AG04449 (cell line): Measurements from ENCODE around the gene TBX3.

Experiments used
- CTCF ChIA-PET: fragments of 350-600 bp; formaldehyde crosslinking; extraction: SDS; loops from one replicate; lab custom pipeline; 2021; ENCODE audit warnings: antibody characterized with exemption; lab: Yijun Ruan, JAX
- POLR2A ChIA-PET: fragments of 400-600, 350-600 bp; formaldehyde crosslinking; extraction: SDS; loops from one replicate; lab custom pipeline; 2020; ENCODE audit warnings: antibody characterized with exemption, inconsistent platforms; lab: Yijun Ruan, JAX
- DNase-seq: peaks from one replicate; pipeline ENCODE4 v3.0.0-alpha.2; 2010; ENCODE audit warnings: low read depth, low spot score
- H3K4me3 ChIP-seq: 2 replicates; pipeline ENCODE4 v1.5.1; 2011; ENCODE audit warnings: low read depth, mild to moderate bottlenecking, control low read depth, low read length
- TF ChIP-seq, protein P1 (sequence below): IDR thresholded peaks from one replicate; pipeline ENCODE4 v1.5.1; 2011; ENCODE audit warnings: mild to moderate bottlenecking, moderate library complexity, low read length, control low read depth, inconsistent platforms; ENCODE audit not compliant: insufficient read depth; ENCODE audit errors: missing control alignments

The TBX3 gene

DNA sequence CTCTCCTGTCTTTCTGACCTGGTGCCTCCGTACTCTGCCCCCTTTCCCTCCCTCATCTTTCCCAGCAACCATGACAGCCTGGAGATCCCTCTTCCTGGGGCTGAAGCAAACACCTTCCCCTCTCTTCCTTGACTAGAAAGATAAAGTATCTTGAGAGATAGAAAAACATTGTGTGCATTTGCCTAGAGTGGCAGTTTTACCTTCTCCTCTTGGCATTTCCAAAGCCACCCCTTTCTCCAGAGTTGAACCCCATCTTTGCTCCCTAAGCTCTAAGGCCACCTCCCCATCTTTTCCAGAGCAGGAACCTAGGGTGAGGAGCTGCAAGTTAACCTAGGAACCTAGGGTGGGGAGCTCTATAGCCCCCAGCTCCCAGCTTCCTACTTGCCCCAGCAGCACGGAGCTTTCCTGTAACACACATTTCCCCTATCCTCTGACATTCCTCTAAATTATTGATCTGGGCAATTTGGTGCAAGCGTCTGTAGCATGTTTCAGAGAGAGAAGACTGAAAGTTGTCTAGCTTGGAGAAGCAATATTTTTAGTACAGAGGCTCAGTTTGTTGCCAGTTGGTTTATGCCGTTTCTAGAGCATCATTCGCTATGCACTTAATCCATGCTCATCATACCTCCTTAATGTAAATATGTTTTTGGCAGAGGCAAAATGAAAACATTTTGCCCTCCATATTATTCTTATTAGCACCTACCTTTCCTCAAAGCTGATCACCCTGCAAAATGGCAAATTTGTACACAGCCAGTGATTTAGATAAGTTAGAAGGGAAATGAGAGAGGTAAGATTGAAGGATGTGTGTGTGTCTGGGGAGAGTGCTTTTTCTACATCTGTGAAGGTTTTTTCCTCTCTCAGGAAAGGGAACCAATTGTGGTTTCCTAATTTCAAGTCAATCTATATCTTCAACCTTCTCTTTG is 5.4 kb upstream of the TBX3 start:
- TF ChIP-seq, protein P1, sequence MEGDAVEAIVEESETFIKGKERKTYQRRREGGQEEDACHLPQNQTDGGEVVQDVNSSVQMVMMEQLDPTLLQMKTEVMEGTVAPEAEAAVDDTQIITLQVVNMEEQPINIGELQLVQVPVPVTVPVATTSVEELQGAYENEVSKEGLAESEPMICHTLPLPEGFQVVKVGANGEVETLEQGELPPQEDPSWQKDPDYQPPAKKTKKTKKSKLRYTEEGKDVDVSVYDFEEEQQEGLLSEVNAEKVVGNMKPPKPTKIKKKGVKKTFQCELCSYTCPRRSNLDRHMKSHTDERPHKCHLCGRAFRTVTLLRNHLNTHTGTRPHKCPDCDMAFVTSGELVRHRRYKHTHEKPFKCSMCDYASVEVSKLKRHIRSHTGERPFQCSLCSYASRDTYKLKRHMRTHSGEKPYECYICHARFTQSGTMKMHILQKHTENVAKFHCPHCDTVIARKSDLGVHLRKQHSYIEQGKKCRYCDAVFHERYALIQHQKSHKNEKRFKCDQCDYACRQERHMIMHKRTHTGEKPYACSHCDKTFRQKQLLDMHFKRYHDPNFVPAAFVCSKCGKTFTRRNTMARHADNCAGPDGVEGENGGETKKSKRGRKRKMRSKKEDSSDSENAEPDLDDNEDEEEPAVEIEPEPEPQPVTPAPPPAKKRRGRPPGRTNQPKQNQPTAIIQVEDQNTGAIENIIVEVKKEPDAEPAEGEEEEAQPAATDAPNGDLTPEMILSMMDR, result no peak
- H3K4me3 ChIP-seq, result no peak overlapping the region
- ChIA-PET POLR2A (no interaction called here), CTCF (no interaction called here)
- no peak for DNase-seq

DNA sequence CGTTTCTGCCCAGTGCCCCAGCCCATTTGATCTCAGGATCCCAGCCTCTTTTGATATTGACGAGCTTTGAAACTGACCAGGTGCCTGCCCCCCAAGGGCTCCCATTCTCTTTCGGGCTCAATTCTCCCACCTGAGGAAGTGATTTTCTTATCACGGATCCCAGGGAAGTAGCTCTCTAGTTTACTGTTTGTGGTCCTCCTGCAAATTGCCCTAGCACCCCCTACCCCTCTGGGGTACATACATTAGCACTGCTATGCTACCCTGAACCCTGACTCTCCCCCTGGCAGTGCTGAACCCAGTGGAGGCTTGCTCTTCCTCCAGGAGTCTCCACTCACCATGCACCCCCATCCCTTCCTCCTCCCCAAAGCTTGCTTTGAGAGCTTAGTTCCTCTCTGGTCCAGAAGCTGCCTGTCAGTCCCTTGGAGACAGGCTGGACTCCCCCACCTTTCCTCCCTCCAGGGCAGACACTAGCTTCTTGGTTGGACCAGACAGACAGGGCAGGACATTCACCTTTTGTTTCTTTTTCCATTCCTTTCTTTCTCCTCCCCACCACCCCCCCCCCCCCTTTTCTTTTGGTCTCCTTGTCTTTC is 4.4 kb upstream of the TBX3 start:
- ChIA-PET CTCF (no interaction called here), POLR2A (no interaction called here)
- H3K4me3 ChIP-seq, result no peak overlapping the region
- DNase-seq, result no peak
- TF ChIP-seq, protein P1, result no peak

DNA sequence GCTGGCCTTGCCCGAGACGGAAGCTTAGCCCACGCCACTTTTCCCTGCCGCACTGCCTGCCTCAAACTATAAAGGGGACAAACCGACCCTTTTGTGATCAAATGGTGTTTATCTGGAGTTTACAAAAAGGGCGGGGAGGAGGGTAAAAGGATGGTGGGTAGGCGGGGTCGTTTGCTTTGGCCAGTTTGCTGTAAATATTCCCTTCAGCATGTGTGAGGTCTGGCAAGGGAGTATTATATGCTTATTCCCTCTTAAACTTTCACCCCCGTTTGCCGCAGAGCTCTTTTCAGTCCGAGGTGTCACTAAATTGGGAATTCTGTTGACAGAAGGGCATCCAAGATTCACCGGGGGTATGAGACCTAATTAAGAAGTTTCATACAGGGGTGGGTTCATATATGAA is 3.8 kb upstream of the TBX3 start:
- POLR2A ChIA-PET, result no interaction called here
- TF ChIP-seq, protein P1, result no peak
- no peak for DNase-seq
- H3K4me3 ChIP-seq, result no peak overlapping the region
- CTCF ChIA-PET, result no interaction called here

DNA sequence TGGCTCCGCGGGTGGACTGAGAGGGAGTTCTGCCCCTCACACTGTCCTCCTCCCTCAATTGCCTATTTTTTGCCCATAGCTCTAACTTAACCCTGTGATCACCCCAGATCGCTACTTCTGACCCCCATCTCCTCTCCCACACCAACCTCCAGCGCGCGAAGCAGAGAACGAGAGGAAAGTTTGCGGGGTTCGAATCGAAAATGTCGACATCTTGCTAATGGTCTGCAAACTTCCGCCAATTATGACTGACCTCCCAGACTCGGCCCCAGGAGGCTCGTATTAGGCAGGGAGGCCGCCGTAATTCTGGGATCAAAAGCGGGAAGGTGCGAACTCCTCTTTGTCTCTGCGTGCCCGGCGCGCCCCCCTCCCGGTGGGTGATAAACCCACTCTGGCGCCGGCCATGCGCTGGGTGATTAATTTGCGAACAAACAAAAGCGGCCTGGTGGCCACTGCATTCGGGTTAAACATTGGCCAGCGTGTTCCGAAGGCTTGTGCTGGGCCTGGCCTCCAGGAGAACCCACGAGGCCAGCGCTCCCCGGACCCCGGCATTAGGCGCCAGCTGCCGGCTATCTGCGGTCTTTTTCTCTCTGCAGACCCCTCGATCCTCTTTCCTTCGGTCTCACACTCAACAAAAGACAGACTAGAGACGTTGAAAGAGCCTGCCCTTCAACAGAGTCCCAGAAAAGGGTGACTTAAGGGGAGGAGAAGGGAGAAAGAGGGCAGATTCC is 3.0 kb upstream of the TBX3 start:
- POLR2A ChIA-PET, result no interaction called here
- no peak overlapping the region for H3K4me3 ChIP-seq
- TF ChIP-seq, protein P1, result no peak
- no peak for DNase-seq
- CTCF ChIA-PET, result no interaction called here

DNA sequence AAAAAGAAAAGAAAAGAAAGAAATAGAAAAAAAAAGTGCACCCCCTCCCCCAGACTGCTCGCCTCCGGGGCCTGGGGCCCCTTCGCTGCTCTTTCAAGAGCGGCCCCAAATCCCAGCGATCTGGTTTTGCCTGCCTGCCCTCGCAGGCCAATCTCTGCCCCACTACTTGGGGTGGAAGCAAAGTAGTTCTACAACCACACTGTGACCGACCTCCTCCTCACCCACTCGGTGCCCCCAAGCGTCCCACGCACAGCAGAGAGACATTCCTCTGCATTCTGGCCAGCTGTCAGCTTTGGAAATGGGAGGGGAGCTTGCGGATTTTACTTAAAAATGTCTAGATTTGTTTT is 2.4 kb upstream of the TBX3 start:
- DNase-seq, result no peak
- POLR2A ChIA-PET, result no interaction called here
- TF ChIP-seq, protein P1, result no peak
- CTCF ChIA-PET, result no interaction called here
- H3K4me3 ChIP-seq, result no peak overlapping the region

DNA sequence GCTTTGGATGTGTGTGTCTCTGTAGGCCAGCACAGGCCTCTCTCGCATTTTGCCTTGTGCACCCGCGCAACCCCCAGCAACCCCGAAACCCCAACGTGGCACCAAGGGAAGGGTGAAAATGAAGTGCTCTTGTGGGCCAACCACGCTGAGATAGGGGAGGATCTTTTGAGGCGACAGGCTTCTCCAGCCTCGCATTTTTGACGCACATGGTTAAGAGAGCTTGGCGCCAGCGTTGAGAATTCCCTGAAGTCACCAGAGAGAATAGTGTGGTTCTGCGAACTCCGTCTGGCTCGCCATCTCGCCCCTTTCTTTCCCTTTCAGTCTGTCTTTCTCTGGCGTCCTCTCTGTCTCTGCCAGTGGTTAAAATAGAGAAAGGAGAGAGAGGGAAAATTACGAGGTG is 1.9 kb upstream of the TBX3 start:
- H3K4me3 ChIP-seq, result no peak overlapping the region
- TF ChIP-seq, protein P1, result no peak
- DNase-seq, result no peak
- ChIA-PET POLR2A (no interaction called here), CTCF (no interaction called here)
